ENCODE measurements around the gene SHOC2.

Gene SHOC2

GRCh38 chr10:111035542-111035941 is 116.1 kb downstream of the SHOC2 start:
- no peak overlapping the region for H3K27ac Mint-ChIP-seq
- no peak for DNase-seq
- peaks cover 3% of the 10 kb centered on the region for H3K27me3 Mint-ChIP-seq (ENCODE audit: low read depth, poor library complexity)
- peaks cover 55% of the 10 kb centered on the region for H3K9me3 Mint-ChIP-seq
- H3K36me3 Mint-ChIP-seq (ENCODE audit: low read depth), result peaks cover 38% of the 10 kb centered on the region
- H3K4me1 Mint-ChIP-seq, result no peaks in the 10 kb centered on the region
- H3K4me3 Mint-ChIP-seq, result no peak overlapping the region
- no peak for TF ChIP-seq CTCF (IDR thresholded peaks at IDR 0.05)

DNA sequence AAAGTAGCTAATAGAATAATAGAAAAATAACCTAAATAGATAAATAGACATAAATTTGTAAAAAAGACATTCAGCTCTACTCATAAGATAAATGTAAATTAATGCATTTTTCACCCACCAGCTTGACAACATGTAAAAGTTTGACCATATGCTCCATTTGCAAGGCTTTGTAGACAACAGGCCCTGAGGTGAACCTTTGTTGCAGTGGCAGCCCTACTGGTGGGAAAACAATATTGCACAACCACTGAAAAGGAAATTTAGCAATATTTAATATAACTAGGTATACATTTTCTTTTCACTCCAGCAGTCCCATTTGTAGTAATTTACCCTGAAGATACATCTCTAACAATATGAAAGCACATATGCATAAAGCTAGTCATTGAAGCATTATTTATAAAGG is 118.5 kb downstream of the SHOC2 start:
- Mint-ChIP-seq H3K4me3 (no peak overlapping the region), H3K27ac (no peak overlapping the region)
- DNase-seq, result no peak

DNA sequence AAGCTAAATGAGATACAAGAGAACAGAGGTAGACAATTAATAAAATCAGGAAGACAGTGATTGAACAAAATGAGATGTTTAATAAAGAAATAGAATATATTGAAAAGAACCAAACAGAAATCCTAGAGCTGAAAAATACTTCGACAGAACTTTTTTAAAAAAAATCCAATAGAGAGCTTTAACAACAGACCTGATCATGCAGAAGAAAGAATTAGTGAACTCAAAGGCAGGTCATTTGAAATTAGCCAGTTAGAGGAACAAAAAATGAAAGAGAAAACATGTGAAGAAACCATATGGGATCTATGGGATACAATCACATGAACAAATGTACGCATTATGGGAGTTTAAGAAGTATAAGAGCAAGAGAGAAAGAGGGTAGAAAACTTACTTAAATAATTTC is 120.1 kb downstream of the SHOC2 start:
- H3K27me3 Mint-ChIP-seq (ENCODE audit: low read depth, poor library complexity), result no peaks in the 10 kb centered on the region
- TF ChIP-seq CTCF (IDR thresholded peaks at IDR 0.05), result no peak
- peaks cover 13% of the 10 kb centered on the region for H3K36me3 Mint-ChIP-seq (ENCODE audit: low read depth)
- no peak overlapping the region for H3K27ac Mint-ChIP-seq
- H3K4me3 Mint-ChIP-seq, result no peak overlapping the region
- H3K4me1 Mint-ChIP-seq, result no peaks in the 10 kb centered on the region
- no peak for DNase-seq
- H3K9me3 Mint-ChIP-seq, result peaks cover 73% of the 10 kb centered on the region

More for the DNA sequence above, 118.5 kb downstream of the SHOC2 start:
- H3K36me3 Mint-ChIP-seq (ENCODE audit: low read depth), result peaks cover 27% of the 10 kb centered on the region
- peaks cover 70% of the 10 kb centered on the region for H3K9me3 Mint-ChIP-seq
- H3K27me3 Mint-ChIP-seq (ENCODE audit: low read depth, poor library complexity), result peaks cover 3% of the 10 kb centered on the region
- H3K4me1 Mint-ChIP-seq, result no peaks in the 10 kb centered on the region
- TF ChIP-seq CTCF (IDR thresholded peaks at IDR 0.05), result peak; percentile 12

GRCh38 chr10:111057006-111057405 is 137.6 kb downstream of the SHOC2 start:
- peaks cover 3% of the 10 kb centered on the region for H3K27me3 Mint-ChIP-seq (ENCODE audit: low read depth, poor library complexity)

More at GRCh38 chr10:111057006-111057405, 137.6 kb downstream of the SHOC2 start:
- TF ChIP-seq CTCF (IDR thresholded peaks at IDR 0.05), result no peak
- Mint-ChIP-seq H3K9me3 (peaks cover 26% of the 10 kb centered on the region), H3K4me1 (no peaks in the 10 kb centered on the region), H3K36me3 (ENCODE audit: low read depth) (no peaks in the 10 kb centered on the region), H3K4me3 (no peak overlapping the region), H3K27ac (no peak overlapping the region)
- DNase-seq, result no peak

All from nephron progenitor cell (in vitro differentiated cells).